NCI-H526 treated with DMSO at 0.1 percent for 48 hours (cell line): Measurements from ENCODE around the gene JADE2.

Experiments
- DNase-seq: peaks from one replicate; lab custom pipeline; 2025; lab: John Stamatoyannopoulos, UW

JADE2 gene

DNA sequence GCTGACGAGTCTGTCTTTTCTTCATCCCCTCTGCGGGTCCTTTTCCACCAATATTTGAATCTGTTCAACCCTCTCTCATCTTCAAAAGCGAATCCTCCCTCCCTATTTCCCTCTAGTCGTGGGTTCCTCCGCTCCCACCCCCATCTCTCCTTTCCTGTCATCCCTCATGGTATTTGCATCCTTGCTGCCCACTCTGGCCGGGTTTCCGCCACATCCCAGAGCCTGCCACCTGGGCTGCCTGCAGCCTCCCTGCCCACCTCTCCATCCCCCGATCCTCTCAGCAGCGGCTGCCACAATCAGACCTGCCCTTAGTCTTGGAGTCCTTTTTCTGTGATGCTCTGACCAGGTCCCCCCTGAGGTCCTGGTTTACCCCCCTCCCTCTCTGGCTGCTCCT is 44.9 kb downstream of the JADE2 start:
- no peak for DNase-seq

DNA sequence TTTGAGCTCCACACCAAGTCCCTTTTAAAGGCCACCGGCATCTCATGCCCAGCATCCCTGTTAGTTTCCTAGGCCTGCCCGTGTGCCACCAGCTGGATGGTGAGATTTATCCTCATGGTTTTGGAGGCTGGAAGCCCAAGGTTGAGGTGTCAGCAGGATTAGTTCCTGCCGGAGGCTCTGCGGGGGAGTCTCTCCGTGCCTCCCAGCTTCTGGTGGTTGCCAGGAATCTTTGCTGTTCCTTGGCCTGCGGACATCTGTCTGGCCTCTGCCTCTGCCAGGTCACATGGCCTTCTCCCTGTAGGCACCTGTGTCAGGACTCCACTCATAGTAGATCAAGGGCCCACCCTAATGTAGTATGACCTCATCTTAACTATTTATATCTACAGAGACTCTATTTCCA is 45.4 kb downstream of the JADE2 start:
- no peak for DNase-seq

GRCh38 chr5:134571693-134572405 is 46.4 kb downstream of the JADE2 start:
- no peak for DNase-seq

DNA sequence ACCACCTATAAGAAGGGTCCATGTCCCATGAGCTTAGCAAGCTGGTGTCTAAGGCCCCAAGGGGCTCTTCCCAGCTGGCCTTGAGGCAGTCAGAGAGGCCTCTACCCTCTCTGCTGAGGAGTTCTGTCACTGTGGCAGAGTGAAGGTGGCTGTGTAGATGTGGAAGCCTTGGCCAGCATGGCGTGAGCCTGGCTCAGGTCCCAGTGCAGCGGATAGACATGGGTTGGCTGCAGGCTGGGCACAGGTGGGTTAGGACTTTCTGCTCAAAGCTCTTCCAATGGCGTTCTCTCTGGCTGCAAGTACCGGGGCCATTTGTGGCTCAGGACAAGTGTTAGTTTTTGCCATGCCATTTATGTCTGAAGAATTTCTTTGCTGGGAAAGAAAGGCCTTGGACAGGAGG is 47.3 kb downstream of the JADE2 start:
- no peak for DNase-seq

- DNase-seq = no peak
Measured at GRCh38 chr5:134574521-134574920, 49.1 kb downstream of the JADE2 start.

GRCh38 chr5:134575316-134575715 is 49.8 kb downstream of the JADE2 start:
- no peak for DNase-seq

GRCh38 chr5:134576386-134577021 is 51.0 kb downstream of the JADE2 start:
- DNase-seq = no peak

- DNase-seq = no peak
Measured at GRCh38 chr5:134577022-134577795, 51.7 kb downstream of the JADE2 start.

GRCh38 chr5:134577796-134578577 is 52.5 kb downstream of the JADE2 start:
- peak; percentile 42 for DNase-seq

GRCh38 chr5:134578578-134579283 is 53.3 kb downstream of the JADE2 start:
- DNase-seq = no peak

DNA sequence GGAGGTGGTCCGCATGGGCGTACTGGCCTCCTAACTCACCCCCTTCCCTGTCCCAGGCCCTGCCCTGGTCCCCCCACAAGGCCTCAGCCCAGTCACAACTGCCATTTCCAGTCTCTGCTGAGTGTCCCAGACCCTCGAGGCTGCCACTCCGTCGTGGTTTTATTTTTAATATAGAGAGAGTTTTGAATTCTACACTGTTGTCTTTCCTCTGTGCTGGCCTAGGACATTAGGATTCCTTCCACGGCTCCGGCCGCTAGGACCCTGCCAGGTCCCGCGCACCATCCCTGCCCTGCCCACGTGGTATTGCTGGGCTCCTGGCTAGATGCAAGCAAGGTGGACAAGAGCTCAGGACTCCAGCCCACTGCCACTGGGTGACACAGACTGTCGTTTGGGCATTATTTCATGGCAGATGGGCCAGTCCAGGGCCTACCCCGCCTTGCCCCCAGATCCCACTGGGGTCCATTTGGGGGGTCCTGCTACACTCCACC is 53.9 kb downstream of the JADE2 start:
- DNase-seq = no peak

DNA sequence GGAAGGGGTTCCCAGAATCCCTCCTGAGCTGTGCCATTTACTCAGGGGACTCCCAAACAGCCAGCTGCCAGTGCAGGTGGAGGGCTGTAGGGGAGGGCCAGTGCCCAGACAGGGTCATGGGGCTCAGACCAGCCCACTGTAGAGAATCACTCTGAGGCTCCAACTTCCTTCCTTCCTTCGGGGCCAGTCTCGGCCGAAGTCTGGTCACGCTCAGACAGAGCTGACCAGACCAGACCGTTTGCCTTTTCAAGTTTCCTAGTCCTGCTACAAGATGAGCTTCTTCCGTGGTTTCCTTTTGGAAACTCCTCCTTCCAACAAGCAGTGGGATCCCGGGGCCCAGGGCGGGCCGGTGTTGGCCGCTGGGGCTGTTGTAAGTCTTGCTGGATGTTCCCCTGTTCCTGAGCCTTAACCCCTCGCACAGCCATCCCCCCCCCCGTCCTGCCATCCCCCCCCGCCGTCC is 54.6 kb downstream of the JADE2 start:
- no peak for DNase-seq

- no peak for DNase-seq
Measured at GRCh38 chr5:134581241-134581981, 55.9 kb downstream of the JADE2 start.

DNA sequence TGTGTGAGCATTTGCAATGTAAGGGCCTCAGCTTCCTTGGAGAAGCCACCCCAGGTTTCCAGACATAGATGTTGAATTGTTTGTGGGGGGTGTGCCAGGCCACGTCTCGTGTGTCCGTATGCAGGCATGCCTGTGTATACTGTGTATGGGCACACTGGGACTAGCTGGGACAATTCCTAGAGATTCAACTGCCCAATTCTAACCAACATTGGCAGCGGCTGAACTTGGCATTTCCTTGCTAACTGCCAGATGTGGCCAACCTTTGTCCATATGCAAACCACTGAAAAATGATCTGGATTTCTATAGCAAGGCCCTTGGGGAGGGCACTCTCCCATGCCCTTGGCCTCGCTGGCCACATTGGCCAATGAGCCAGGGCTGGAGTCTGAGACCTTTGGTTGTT is 56.8 kb downstream of the JADE2 start:
- no peak for DNase-seq

DNA sequence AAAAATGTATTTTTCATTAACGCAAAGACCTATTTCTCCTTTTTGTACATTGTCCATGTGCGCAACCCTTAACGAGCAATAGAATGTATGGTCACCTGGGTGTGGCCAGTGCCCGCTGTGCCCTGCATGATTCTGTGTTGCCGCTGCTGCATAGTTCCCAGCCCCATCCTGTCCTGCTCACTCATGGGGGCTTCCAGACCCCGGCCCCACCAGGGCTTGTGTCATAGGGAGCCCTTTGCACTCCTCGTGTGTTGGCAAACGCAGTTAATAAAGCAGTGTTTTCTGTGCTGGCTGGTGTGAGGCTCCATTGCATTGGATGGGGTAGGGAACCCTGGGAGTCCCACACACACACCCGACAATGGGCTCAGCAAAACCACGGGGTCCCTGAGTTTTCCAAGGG is 57.5 kb downstream of the JADE2 start:
- DNase-seq = no peak

GRCh38 chr5:134583766-134584165 is 58.3 kb downstream of the JADE2 start:
- DNase-seq = no peak

DNA sequence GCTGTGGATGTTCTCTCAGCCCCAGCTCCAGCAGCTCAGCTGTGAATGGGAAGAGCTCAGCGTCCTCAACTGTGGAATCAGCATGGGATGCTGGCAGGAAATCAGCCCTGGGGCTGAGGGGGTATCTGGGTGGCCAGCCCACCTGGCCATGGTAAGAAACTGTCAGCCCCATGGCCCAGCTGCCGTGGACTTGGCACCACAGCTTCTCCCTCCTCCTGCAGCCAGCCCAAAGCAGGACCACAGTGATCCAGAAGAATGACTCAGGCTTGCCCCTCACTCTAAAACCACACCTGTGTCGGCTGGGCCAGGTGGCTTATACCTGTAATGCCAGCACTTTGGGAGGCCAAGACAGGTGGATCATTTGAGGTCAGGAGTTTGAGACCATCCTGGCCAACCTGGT is 59.2 kb downstream of the JADE2 start:
- no peak for DNase-seq

GRCh38 chr5:134585966-134586365 is 60.5 kb downstream of the JADE2 start:
- DNase-seq = no peak

DNA sequence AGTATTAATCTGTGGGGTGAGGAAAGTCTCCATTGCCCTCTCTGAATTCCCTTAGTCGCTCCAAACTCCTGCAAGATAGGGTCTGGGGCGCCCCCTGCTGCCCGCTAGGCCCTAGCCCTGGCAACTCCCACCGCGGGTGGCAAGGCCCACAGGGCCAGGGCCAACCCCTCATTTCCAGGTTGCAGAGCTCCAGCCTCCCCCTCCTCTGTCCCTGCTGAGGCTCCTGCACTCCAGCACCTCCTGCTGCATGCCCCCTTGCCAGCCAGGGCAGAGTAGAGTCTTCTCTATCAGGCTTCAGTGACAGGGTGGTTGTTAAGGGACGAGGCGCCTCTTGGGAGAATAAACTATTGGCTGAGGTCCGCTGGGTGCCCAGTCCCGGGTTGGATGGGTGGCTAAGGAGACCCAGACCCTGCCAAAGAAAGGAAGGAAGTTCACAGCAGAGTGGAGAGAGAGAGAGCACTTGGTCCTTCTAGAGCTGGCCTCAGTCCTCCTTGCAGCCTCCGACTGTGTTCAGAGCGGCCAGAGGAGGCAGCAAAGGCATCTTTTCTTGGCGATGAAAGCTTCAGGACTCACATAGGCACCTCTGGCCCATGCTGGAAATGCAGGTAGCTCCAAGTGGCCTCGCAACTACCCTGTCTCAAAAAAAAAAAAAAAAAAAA is 61.5 kb downstream of the JADE2 start:
- DNase-seq = peak; percentile 12

DNA sequence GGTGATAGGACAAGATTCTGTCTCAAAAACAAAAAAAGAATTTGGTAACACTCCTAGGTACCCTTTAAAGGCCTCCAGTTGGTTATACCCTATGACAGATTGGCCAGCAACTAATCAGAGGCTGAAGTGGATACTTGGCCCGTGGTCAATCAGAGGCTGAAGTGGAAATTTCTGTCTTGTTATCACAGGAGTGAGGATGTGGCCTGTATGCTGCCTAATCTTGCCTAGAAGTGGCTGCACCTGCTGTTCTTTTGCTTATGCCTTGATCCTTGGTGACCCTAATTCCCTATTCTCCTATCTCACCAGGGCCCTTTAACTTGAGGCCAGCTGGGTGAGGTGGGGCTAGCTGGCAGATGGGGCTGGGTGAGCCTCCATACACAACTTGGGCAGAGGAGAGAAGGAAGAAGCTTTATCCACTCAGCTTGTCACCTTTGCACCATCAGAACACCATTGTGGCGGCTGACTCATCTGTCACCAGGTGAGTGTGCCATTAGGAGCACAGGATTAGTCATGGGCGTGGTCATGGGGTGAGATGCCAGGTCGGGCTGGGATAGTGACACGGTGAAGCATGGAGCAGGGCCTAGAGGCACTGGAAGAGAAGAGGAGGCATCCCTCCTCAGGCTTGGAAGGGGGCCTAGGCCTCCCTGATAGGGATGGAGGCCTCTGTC is 65.7 kb downstream of the JADE2 start:
- no peak for DNase-seq
